Medulla oblongata (tissue), 1 donor: Measurements from ENCODE around the gene GRID2IP.

Experiments
- DNase-seq: peaks from one replicate; pipeline ENCODE4 v3.0.0-alpha.2; 2015; ENCODE audit errors: extremely low spot score

GRID2IP gene

GRCh38 chr7:6447581-6448199, 103.6 kb downstream of the GRID2IP start, which contains the start of gene DAGLB:
Gene DAGLB (minus strand): TSS chr7:6447954. CDS start chr7:6447842, 112 bp downstream.
- peak; percentile 90 for DNase-seq
